Pancreas (tissue), 10 donors: ENCODE results near the gene NPC1L1. TPM values are rescaled to one million over a fixed set of nuclear protein-coding genes. Genes with fewer than 3 reads are reported as not detected.

Source experiments
- ATAC-seq, 4 donors: fragments of 200-7000 bp; cut with Tn5 transposase; one replicate each; pipeline versions ENCODE4 v1.8.0 to v1.9.1; 2020; ENCODE audit warnings: mild to moderate bottlenecking in 4 of 4, moderate library complexity in 4 of 4
- DNase-seq, 6 donors: peaks; one replicate each; pipeline ENCODE4 v3.0.0-alpha.2; 2020
- FAIRE-seq: peaks from 2 replicates; lab custom pipeline; 2012; peaks lifted over from hg19 to GRCh38; lab: Jason Lieb, UNC
- H3K27ac ChIP-seq, 4 donors: fragments of 200-600 bp; sonication (generic); 1 replicate in 3 of 4; 2 replicates in 1 of 4; pipeline versions ENCODE4 v1.5.0 to v1.8.0; 2020
- H3K27me3 ChIP-seq, 4 donors: fragments of 200-600 bp; one replicate each; pipeline ENCODE4 v1.8.0; 2021
- H3K36me3 ChIP-seq, 3 donors: fragments of 200-600 bp; sonication (generic) in 1 of 3; one replicate each; pipeline versions ENCODE4 v1.5.0 to v1.8.0; 2020 to 2021
- H3K4me1 ChIP-seq, 3 donors: fragments of 200-600 bp; one replicate each; pipeline ENCODE4 v1.8.0; 2021
- H3K4me3 ChIP-seq, 4 donors: fragments of 200-600 bp; sonication (generic) in 2 of 4; one replicate each; pipeline versions ENCODE4 v1.5.0 to v1.8.0; 2020 to 2021
- H3K9me3 ChIP-seq, 4 donors: fragments of 200-600 bp; one replicate each; pipeline ENCODE4 v1.8.0; 2021
- CTCF ChIP-seq, 4 donors: fragments of 200-600 bp; sonication (generic) in 3 of 4; IDR thresholded peaks; one replicate each; pipeline versions ENCODE4 v1.5.0 to v1.8.0; 2021; ENCODE audit warnings: antibody characterized with exemption in 4 of 4
- WGBS, 2 donors: extraction: QIAGEN DNeasy Blood & Tissue Kit; methylation state at CpG; one replicate each; pipeline ENCODE4 v1.1.7; 2013; 5-methylcytosine and 5-hydroxymethylcytosine counted together
- intact Hi-C, 3 donors: fragments of 100-400 bp; cut with DNase I; formaldehyde crosslinking; loops; one replicate each; pipeline versions ENCODE4 v1.11.1 to v1.14.2; 2022
- polyA plus RNA-seq, 2 donors: library from polyadenylated mRNA; stranded (reverse); fragments of 200-250 nt; gene quantifications; one replicate each; pipeline ENCODE4 v1.2.3, GENCODE V29; 2013
- total RNA-seq, 6 donors: library from RNA; stranded (reverse); fragmentation: NEBNext Ultra II Directional in 4 of 6; extraction: Animal tissue kit (Norgen Biotek cat#: 25700) in 4 of 6; gene quantifications; one replicate each; pipeline versions ENCODE4 v1.2.1 to v1.2.4, GENCODE V29; 2021 to 2023
- donor health status: healthy with polysubstance abuse.
- donor health status: DM: no; HTN: no; CAD: no; lungs with moderate emphysema.
- donor health status: DM: no; HTN: no; CAD: no.
- donor health status: control.
- donor health status: control.
- donor health status: Bipolar disorder and iron deficiency.
- donor health status: DM: yes; HTN: yes; CAD: no.
- donor health status: DM: no; HTN: no; CAD: no.
- donor health status: DM: no; HTN: no; CAD: no.
- donor health status: DM: yes; HTN: yes; CAD: no.

The NPC1L1 gene
- total and polyA plus RNA-seq, 8 donors, result 0.20 to 3.4 (median 0.62) TPM

GRCh38 chr7:44575054-44575453, 33.9 kb upstream of the NPC1L1 start:
- no peak overlapping the region for H3K4me3 ChIP-seq
- DNase-seq, result no peak
- H3K27ac ChIP-seq, result no peak overlapping the region
- H3K36me3 ChIP-seq, result peaks cover 5 to 44% (median 22%) of the 10 kb centered on the region in 3 donors
- no peaks in the 10 kb centered on the region for H3K9me3 ChIP-seq
- TF ChIP-seq CTCF (IDR thresholded peaks at IDR 0.05), result no peak
- H3K4me1 ChIP-seq, result peaks cover 8 to 12% (median 9%) of the 10 kb centered on the region in 3 donors
- FAIRE-seq, result no peak
- no peaks in the 10 kb centered on the region for H3K27me3 ChIP-seq
- intact Hi-C loops, result no loop called here
- no peak for ATAC-seq

- DNase-seq, result no peak
- H3K4me1 ChIP-seq, result peaks cover 4 to 11% (median 7%) of the 10 kb centered on the region in 3 donors
- no peak for TF ChIP-seq CTCF (IDR thresholded peaks at IDR 0.05)
- peak overlapping the region; percentile 52 to 81 (median 76) for H3K27ac ChIP-seq
- WGBS, 2 donors, result 20 to 22% methylated on average over 18 of the region's 18 CpGs
- H3K4me3 ChIP-seq, result peak overlapping the region; percentile 72 to 92 (median 88)
- intact Hi-C loops, result no loop called here
- no peak for FAIRE-seq
- H3K27me3 ChIP-seq, result no peaks in the 10 kb centered on the region
- peaks cover 8 to 44% (median 22%) of the 10 kb centered on the region in 3 donors for H3K36me3 ChIP-seq
- no peaks in the 10 kb centered on the region for H3K9me3 ChIP-seq
- no peak for ATAC-seq
Measured at GRCh38 chr7:44574287-44574872, 33.2 kb upstream of the NPC1L1 start.

- WGBS, 2 donors, result 0% methylated on average over 74 of the region's 74 CpGs
- H3K36me3 ChIP-seq, result peaks cover 13 to 45% (median 23%) of the 10 kb centered on the region in 3 donors
- ATAC-seq (peak; percentile 97 to 98 (median 98)), DNase-seq (peak; percentile 93 to 98 (median 94)), FAIRE-seq (no peak)
- TF ChIP-seq CTCF (IDR thresholded peaks at IDR 0.05), result no peak
- no peaks in the 10 kb centered on the region for H3K27me3 ChIP-seq
- H3K4me3 ChIP-seq, result peak within 1 kb of the TSS; percentile 72 to 92 (median 88)
- peak within 1 kb of the TSS; percentile 52 to 81 (median 76) for H3K27ac ChIP-seq
- H3K9me3 ChIP-seq, result no peaks in the 10 kb centered on the region
- intact Hi-C loops, result no loop called here
- peaks cover 4 to 11% (median 7%) of the 10 kb centered on the region in 3 donors for H3K4me1 ChIP-seq
Measured at GRCh38 chr7:44573464-44574286, 32.5 kb upstream of the NPC1L1 start, which contains the start of gene DDX56. TSS of gene DDX56 (minus strand) at chr7:44573908. CDS start at chr7:44573895, 13 bp downstream.

GRCh38 chr7:44572771-44573170, 31.6 kb upstream of the NPC1L1 start:
- H3K27me3 ChIP-seq, result no peaks in the 10 kb centered on the region
- ATAC-seq (no peak), DNase-seq (no peak), FAIRE-seq (no peak)
- 38 to 48% methylated on average over 5 of the region's 5 CpGs for WGBS, 2 donors
- H3K27ac ChIP-seq, result peak overlapping the region in 1 of 4 donors; percentile 76
- peaks cover 4 to 11% (median 7%) of the 10 kb centered on the region in 3 donors for H3K4me1 ChIP-seq
- H3K4me3 ChIP-seq, result peak overlapping the region; percentile 72 to 92 (median 88)
- H3K9me3 ChIP-seq, result no peaks in the 10 kb centered on the region
- peaks cover 14 to 48% (median 32%) of the 10 kb centered on the region in 3 donors for H3K36me3 ChIP-seq
- TF ChIP-seq CTCF (IDR thresholded peaks at IDR 0.05), result no peak
- intact Hi-C loops, result no loop called here
